ENCODE results near the gene IL1RAPL2.
"Not testable (repeated sequence)": the region's sequence is repeated elsewhere in the genome, so short reads cannot be mapped to it uniquely, and the experiment has no call there.

The IL1RAPL2 gene

GRCh38 chrX:104677517-104677916 lies 111.5 kb downstream of the IL1RAPL2 start:
- DNase-seq = not testable (repeated sequence)

- DNase-seq = no peak
Observed at GRCh38 chrX:104679175-104679574, 113.2 kb downstream of the IL1RAPL2 start.

GRCh38 chrX:104681214-104681613 lies 115.2 kb downstream of the IL1RAPL2 start:
- DNase-seq = no peak

- DNase-seq = no peak
Observed at GRCh38 chrX:104684077-104684476, 118.1 kb downstream of the IL1RAPL2 start.

GRCh38 chrX:104695593-104695992 lies 129.6 kb downstream of the IL1RAPL2 start:
- no peak for DNase-seq

GRCh38 chrX:104696667-104697066 lies 130.7 kb downstream of the IL1RAPL2 start:
- DNase-seq = no peak

GRCh38 chrX:104697294-104697693 lies 131.3 kb downstream of the IL1RAPL2 start:
- no peak for DNase-seq

- DNase-seq = no peak
Observed at GRCh38 chrX:104707042-104707441, 141.0 kb downstream of the IL1RAPL2 start.

GRCh38 chrX:104707572-104707971 lies 141.6 kb downstream of the IL1RAPL2 start:
- DNase-seq = no peak

- DNase-seq = no peak
Observed at GRCh38 chrX:104712515-104712914, 146.5 kb downstream of the IL1RAPL2 start.

GRCh38 chrX:104721854-104722253 lies 155.9 kb downstream of the IL1RAPL2 start:
- no peak for DNase-seq

GRCh38 chrX:104728456-104728855 lies 162.5 kb downstream of the IL1RAPL2 start:
- DNase-seq = no peak

GRCh38 chrX:104742355-104742754 lies 176.4 kb downstream of the IL1RAPL2 start:
- DNase-seq = no peak

- DNase-seq = no peak
Observed at GRCh38 chrX:104745152-104745551, 179.2 kb downstream of the IL1RAPL2 start.

- no peak for DNase-seq
Observed at GRCh38 chrX:104749951-104750610, 184.1 kb downstream of the IL1RAPL2 start.

- no peak for DNase-seq
Observed at GRCh38 chrX:104762641-104763040, 196.6 kb downstream of the IL1RAPL2 start.

- DNase-seq = no peak
Observed at GRCh38 chrX:104789784-104790183, 223.8 kb downstream of the IL1RAPL2 start.

- no peak for DNase-seq
Observed at GRCh38 chrX:104795804-104796203, 229.8 kb downstream of the IL1RAPL2 start.

GRCh38 chrX:104803219-104803618 lies 237.2 kb downstream of the IL1RAPL2 start:
- DNase-seq = no peak

GRCh38 chrX:104806346-104806745 lies 240.3 kb downstream of the IL1RAPL2 start:
- no peak for DNase-seq

GRCh38 chrX:104833401-104833800 lies 267.4 kb downstream of the IL1RAPL2 start:
- no peak for DNase-seq

GRCh38 chrX:104842646-104843045 lies 276.6 kb downstream of the IL1RAPL2 start:
- no peak for DNase-seq

- no peak for DNase-seq
Observed at GRCh38 chrX:104852241-104852640, 286.2 kb downstream of the IL1RAPL2 start.

- DNase-seq = no peak
Observed at GRCh38 chrX:104854188-104854587, 288.2 kb downstream of the IL1RAPL2 start.

- no peak for DNase-seq
Observed at GRCh38 chrX:104854790-104855340, 288.9 kb downstream of the IL1RAPL2 start.
